NCI-H345 (cell line): Measurements from ENCODE around the gene OR5L1.

ENCODE experiments used
- DNase-seq: peaks from one replicate; lab custom pipeline; 2025; lab: John Stamatoyannopoulos, UW

OR5L1 gene

GRCh38 chr11:55811067-55811466 lies at the start of gene OR5L1:
Gene OR5L1 (plus strand): TSS chr11:55811367. CDS start chr11:55811467, 100 bp downstream.
- DNase-seq = no peak

- DNase-seq = no peak
Measured at GRCh38 chr11:55773138-55773537, 38.0 kb upstream of the OR5L1 start, which contains the start of gene OR5D13. Gene OR5D13 (plus strand): TSS chr11:55773438. CDS start chr11:55773438, 0 bp downstream.

- DNase-seq = no peak
Measured at GRCh38 chr11:55791606-55792005, 19.6 kb upstream of the OR5L1 start.

- no peak for DNase-seq
Measured at GRCh38 chr11:55793321-55793720, 17.8 kb upstream of the OR5L1 start.

- DNase-seq = no peak
Measured at GRCh38 chr11:55795256-55795655, 15.9 kb upstream of the OR5L1 start, which contains the start of gene OR5D14. Gene OR5D14 (plus strand): TSS chr11:55795556. CDS start chr11:55795556, 0 bp downstream.

- no peak for DNase-seq
Measured at GRCh38 chr11:55806248-55806647, 4.9 kb upstream of the OR5L1 start.

- DNase-seq = no peak
Measured at GRCh38 chr11:55819330-55819729, 8.2 kb downstream of the OR5L1 start, which contains the start of gene OR5D18. Gene OR5D18 (plus strand): TSS chr11:55819630. CDS start chr11:55819630, 0 bp downstream.

- DNase-seq = no peak
Measured at GRCh38 chr11:55826919-55827318, 15.8 kb downstream of the OR5L1 start, which contains the start of gene OR5L2. Gene OR5L2 (plus strand): TSS chr11:55827219. CDS start chr11:55827219, 0 bp downstream.

GRCh38 chr11:55838452-55838851 lies 27.3 kb downstream of the OR5L1 start, which contains the start of gene OR5D16:
Gene OR5D16 (plus strand): TSS chr11:55838752. CDS start chr11:55838752, 0 bp downstream.
- no peak for DNase-seq

GRCh38 chr11:55847453-55847852 lies 36.3 kb downstream of the OR5L1 start:
- no peak for DNase-seq

- no peak for DNase-seq
Measured at GRCh38 chr11:55849037-55849436, 37.9 kb downstream of the OR5L1 start.

GRCh38 chr11:55852141-55852540 lies 41.0 kb downstream of the OR5L1 start:
- DNase-seq = no peak

- DNase-seq = no peak
Measured at GRCh38 chr11:55854704-55855103, 43.5 kb downstream of the OR5L1 start.
